ENCODE results near the gene AFM. TPM values are rescaled to one million over a fixed set of nuclear protein-coding genes. Genes with fewer than 3 reads are reported as not detected.

AFM gene
- total RNA-seq, 2 experiments from 2014 or later: not detected

DNA sequence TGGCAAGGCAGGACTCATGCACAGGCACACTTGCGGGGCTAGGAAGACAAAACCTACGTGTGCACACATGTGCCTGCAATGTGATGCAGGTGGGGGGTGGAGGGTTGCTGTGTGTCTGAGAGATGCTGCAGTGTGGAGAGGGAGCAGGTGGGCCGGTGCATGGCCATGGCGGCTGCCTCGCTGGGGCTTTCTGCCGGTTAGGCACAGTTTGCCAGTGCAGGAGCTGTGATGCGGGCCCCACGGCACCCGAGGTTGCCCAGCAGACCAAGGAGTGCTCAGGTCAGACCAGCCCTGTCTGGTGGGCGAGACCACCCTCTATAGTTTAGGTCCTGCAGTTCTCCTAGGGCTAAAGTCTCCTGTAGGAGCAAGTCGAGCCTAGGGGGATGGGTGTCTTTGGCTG is 4.4 kb upstream of the AFM start:
- intact Hi-C loops (cut with DNase I, micrococcal nuclease): no loop called here
- peaks cover 7% of the 10 kb centered on the region for H3K27me3 Mint-ChIP-seq
- H3K4me1 Mint-ChIP-seq: no peaks in the 10 kb centered on the region

DNA sequence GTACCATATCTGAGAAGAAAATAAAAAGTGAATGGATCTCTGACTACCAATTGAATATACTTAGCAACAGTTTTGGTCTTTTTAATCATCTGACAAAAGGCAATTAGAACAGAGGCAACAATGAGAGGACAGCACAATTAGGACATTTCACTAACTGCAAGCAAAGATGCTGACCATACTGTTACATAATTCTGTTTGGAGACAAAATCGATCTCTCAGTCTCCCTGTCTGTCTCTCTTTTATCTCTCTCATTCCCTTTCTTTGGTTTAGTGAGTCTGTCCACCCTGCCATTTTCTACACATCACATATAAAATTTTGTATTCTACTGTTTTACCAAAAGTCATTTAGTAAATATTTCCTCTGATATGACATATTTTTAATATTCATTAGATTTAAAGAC is 2.2 kb upstream of the AFM start:
- DNase-seq: no peak
- H3K9me3 Mint-ChIP-seq (ENCODE audit: low read depth): peaks cover 7% of the 10 kb centered on the region
- ATAC-seq: no peak
- no peak overlapping the region for H3K4me3 Mint-ChIP-seq
- POLR2A ChIA-PET: no interaction called here
- no peaks in the 10 kb centered on the region for H3K4me1 Mint-ChIP-seq
- peaks cover 4% of the 10 kb centered on the region for H3K27me3 Mint-ChIP-seq
- H3K36me3 Mint-ChIP-seq (ENCODE audit: low read depth): no peaks in the 10 kb centered on the region
- intact Hi-C loops (cut with DNase I, micrococcal nuclease): no loop called here
- H3K27ac Mint-ChIP-seq: no peak overlapping the region
- CTCF ChIA-PET: interaction anchor here (0.7 kb wide), 1 partner anchor 12 kb away, joined by 4 read pairs; no protein-coding TSS in a partner anchor

More for the DNA sequence above, 4.4 kb upstream of the AFM start:
- H3K4me3 Mint-ChIP-seq: no peak overlapping the region
- ChIA-PET CTCF (no interaction called here), POLR2A (no interaction called here)
- no peak overlapping the region for H3K27ac Mint-ChIP-seq
- peaks cover 7% of the 10 kb centered on the region for H3K9me3 Mint-ChIP-seq (ENCODE audit: low read depth)
- DNase-seq (no peak), ATAC-seq (no peak)
- no peaks in the 10 kb centered on the region for H3K36me3 Mint-ChIP-seq (ENCODE audit: low read depth)

DNA sequence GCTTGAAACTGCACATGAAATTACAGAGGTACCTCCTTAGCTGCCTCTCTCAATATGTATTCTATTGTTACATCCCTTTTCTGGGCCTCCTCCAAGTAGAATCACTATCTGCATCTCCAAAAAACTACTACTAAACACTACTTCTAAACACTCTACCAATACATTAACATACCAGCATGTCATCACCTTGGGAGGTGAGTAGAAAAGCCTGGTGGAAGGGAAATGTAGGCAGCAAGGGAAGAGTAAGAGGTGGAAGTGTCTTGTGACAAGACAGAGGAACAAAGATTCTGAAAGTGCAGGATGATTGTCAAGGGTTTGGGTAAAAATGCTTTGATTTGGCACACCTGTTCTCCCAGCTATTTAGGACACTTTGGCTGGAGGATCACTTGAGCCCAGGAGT is 3.5 kb downstream of the AFM start:
- ChIA-PET POLR2A (no interaction called here), CTCF (no interaction called here)
- no peaks in the 10 kb centered on the region for H3K9me3 Mint-ChIP-seq (ENCODE audit: low read depth)
- intact Hi-C loops (cut with DNase I, micrococcal nuclease): no loop called here
- H3K27me3 Mint-ChIP-seq: peaks cover 8% of the 10 kb centered on the region
- DNase-seq (no peak), ATAC-seq (no peak)
- H3K4me3 Mint-ChIP-seq: no peak overlapping the region
- H3K27ac Mint-ChIP-seq: no peak overlapping the region
- H3K4me1 Mint-ChIP-seq: no peaks in the 10 kb centered on the region
- no peaks in the 10 kb centered on the region for H3K36me3 Mint-ChIP-seq (ENCODE audit: low read depth)

DNA sequence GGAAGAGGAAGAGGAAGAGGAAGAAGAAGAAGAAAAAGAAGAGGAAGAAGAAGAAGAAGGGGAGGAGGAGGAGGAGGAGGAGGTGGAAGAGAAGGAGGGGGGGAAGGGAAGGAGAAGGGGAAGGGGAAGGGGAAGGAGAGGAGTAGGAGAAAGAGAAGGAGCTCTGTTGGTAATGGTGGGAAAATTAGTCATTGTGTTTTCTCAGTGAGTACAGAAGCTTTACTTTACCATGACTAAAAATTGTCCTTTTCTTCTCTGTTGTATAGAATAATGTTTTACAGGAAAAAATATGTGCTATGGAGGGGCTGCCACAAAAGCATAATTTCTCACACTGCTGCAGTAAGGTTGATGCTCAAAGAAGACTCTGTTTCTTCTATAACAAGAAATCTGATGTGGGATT is 4.1 kb downstream of the AFM start:
- no peak overlapping the region for H3K4me3 Mint-ChIP-seq
- H3K36me3 Mint-ChIP-seq (ENCODE audit: low read depth): no peaks in the 10 kb centered on the region
- H3K4me1 Mint-ChIP-seq: no peaks in the 10 kb centered on the region
- no peak overlapping the region for H3K27ac Mint-ChIP-seq
- ATAC-seq: no peak
- CTCF ChIA-PET: no interaction called here
- H3K9me3 Mint-ChIP-seq (ENCODE audit: low read depth): no peaks in the 10 kb centered on the region
- no peak for DNase-seq
- peaks cover 8% of the 10 kb centered on the region for H3K27me3 Mint-ChIP-seq
- intact Hi-C loops (cut with DNase I, micrococcal nuclease): no loop called here
- POLR2A ChIA-PET: no interaction called here

DNA sequence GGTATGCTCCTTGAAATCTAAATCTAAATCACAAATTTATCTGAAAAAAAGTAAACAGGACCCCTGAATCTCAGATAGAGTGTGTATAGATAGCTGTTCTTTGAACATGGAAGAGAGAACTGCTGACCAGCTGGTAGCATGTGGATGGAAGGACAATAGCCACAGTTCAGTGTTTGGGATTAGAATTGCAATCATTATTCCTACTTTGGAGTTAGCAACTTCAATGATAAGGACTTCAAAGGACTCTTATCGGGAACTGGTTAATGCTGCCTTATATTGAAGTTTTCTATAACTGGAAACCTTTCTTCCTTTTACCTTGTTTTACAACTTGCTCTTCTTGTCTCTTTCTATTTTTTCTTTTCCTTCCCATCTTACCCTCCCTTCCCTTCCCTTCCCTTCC is 5.0 kb downstream of the AFM start:
- H3K4me3 Mint-ChIP-seq: no peak overlapping the region
- no peaks in the 10 kb centered on the region for H3K36me3 Mint-ChIP-seq (ENCODE audit: low read depth)
- no peak overlapping the region for H3K27ac Mint-ChIP-seq
- H3K9me3 Mint-ChIP-seq (ENCODE audit: low read depth): no peaks in the 10 kb centered on the region
- intact Hi-C loops (cut with DNase I, micrococcal nuclease): no loop called here
- no peaks in the 10 kb centered on the region for H3K4me1 Mint-ChIP-seq
- H3K27me3 Mint-ChIP-seq: peaks cover 7% of the 10 kb centered on the region
- ChIA-PET POLR2A (no interaction called here), CTCF (interaction anchor here (0.6 kb wide), 1 partner anchor 8 kb away, joined by 3 read pairs; no protein-coding TSS in a partner anchor)
- DNase-seq (no peak), ATAC-seq (no peak)

DNA sequence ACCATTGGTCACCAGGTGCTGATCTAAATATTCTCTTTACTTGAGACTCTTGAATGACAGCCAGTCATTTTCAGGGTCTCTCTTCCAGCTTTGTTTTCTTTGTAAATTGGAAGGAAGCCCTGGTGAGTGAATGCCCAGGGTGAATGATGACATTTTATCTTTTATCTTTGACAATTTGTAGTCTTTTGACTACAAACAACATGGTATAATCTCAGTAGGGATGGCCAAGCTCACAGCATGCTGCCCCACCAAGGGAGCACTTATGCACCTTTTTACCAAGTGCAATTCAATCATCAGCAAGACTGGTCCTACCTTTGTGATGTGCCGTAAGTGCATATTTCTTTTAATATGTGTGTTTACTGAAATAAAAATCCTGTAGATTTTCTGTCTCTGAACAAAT is 5.7 kb downstream of the AFM start:
- CTCF ChIA-PET: interaction anchor here (0.6 kb wide), 1 partner anchor 9 kb away, joined by 3 read pairs; no protein-coding TSS in a partner anchor
- H3K4me3 Mint-ChIP-seq: no peak overlapping the region
- H3K4me1 Mint-ChIP-seq: no peaks in the 10 kb centered on the region
- ATAC-seq: no peak
- peaks cover 7% of the 10 kb centered on the region for H3K27me3 Mint-ChIP-seq
- H3K36me3 Mint-ChIP-seq (ENCODE audit: low read depth): no peaks in the 10 kb centered on the region
- no peak for DNase-seq
- H3K27ac Mint-ChIP-seq: no peak overlapping the region
- intact Hi-C loops (cut with DNase I, micrococcal nuclease): no loop called here
- H3K9me3 Mint-ChIP-seq (ENCODE audit: low read depth): no peaks in the 10 kb centered on the region
- POLR2A ChIA-PET: no interaction called here

DNA sequence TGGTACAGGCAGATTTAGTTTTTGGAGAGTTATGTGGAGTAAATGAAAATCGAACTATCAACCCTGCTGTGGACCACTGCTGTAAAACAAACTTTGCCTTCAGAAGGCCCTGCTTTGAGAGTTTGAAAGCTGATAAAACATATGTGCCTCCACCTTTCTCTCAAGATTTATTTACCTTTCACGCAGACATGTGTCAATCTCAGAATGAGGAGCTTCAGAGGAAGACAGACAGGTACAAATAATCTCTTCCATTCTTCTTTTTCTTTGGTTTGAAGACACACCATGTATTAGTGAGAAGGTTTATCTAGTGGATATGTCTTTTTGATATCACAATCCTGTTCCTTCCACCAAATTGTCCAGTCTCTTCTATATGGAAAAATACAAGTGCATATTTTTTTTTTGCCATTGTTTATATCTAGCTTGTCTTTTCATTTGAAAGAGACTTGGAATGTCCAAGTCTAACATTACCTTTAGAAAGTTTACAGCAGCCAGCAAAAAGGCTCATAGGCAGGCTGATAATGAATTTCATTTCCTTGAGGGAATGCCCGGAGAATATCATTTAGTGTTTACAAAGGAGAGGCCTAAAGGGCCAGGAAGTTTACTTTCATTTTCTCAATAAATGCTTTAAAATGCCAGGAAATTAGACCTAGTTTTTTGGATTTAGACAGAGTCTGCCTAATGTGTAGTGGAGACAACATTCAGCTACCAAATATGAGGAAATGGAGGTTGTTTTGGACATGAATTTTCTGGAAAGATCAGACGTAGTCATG is 18.6 kb downstream of the AFM start:
- H3K4me1 Mint-ChIP-seq: no peaks in the 10 kb centered on the region
- ATAC-seq: no peak
- CTCF ChIA-PET: no interaction called here

DNA sequence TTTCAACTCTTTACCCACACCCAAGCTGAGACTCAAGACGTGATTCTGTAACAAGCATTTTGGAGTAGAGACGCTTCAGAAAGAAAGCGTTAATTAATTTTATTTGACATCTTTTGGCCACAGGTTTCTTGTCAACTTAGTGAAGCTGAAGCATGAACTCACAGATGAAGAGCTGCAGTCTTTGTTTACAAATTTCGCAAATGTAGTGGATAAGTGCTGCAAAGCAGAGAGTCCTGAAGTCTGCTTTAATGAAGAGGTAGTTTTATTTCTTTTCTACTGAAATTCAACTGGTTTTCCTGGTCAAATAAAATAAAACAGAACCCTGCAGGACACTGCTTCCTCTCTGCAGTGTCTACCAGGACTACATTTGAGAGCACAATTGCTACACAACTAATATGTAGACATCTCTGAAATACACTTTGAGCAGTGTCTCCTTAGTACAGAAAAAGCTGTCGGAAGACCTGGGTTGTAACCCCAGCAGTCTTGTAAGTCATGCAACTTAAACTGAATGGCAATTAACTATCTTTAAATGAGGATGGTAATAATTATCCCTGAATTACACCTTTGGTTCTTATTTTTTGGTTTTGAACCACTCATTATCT is 20.2 kb downstream of the AFM start:
- Mint-ChIP-seq H3K27me3 (no peaks in the 10 kb centered on the region), H3K4me1 (no peaks in the 10 kb centered on the region), H3K9me3 (ENCODE audit: low read depth) (no peaks in the 10 kb centered on the region), H3K4me3 (no peak overlapping the region), H3K27ac (no peak overlapping the region), H3K36me3 (ENCODE audit: low read depth) (no peaks in the 10 kb centered on the region)
- ChIA-PET POLR2A (no interaction called here), CTCF (no interaction called here)
- intact Hi-C loops (cut with DNase I, micrococcal nuclease): no loop called here
- DNase-seq: no peak
- ATAC-seq: no peak

More for the DNA sequence above, 18.6 kb downstream of the AFM start:
- no peak for DNase-seq
- Mint-ChIP-seq H3K36me3 (ENCODE audit: low read depth) (no peaks in the 10 kb centered on the region), H3K4me3 (no peak overlapping the region), H3K9me3 (ENCODE audit: low read depth) (no peaks in the 10 kb centered on the region), H3K27ac (no peak overlapping the region), H3K27me3 (no peaks in the 10 kb centered on the region)
- intact Hi-C loops (cut with DNase I, micrococcal nuclease): no loop called here
- POLR2A ChIA-PET: no interaction called here

DNA sequence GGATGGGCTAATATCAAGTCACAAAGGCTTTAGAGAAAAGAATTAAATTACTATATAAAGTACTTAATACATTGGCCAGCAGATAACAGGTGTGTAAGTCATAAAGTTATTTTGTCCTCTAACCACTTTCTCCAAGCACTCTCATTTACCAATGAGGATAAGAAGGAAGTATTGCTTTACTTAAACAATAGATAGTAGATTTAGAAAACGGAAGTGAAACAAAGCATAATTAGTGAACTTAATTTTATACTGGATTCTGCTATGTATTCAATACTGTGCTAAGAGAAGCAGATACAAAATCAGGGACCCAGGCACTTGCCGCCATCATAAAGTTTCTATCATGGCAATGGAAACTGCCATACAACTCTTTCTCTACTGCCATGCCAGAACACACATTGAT is 24.0 kb downstream of the AFM start:
- ChIA-PET CTCF (no interaction called here), POLR2A (no interaction called here)
- intact Hi-C loops (cut with DNase I, micrococcal nuclease): no loop called here
- Mint-ChIP-seq H3K4me3 (no peak overlapping the region), H3K9me3 (ENCODE audit: low read depth) (no peaks in the 10 kb centered on the region), H3K36me3 (ENCODE audit: low read depth) (no peaks in the 10 kb centered on the region), H3K27me3 (no peaks in the 10 kb centered on the region), H3K4me1 (no peaks in the 10 kb centered on the region), H3K27ac (no peak overlapping the region)
- ATAC-seq: no peak
- no peak for DNase-seq

DNA sequence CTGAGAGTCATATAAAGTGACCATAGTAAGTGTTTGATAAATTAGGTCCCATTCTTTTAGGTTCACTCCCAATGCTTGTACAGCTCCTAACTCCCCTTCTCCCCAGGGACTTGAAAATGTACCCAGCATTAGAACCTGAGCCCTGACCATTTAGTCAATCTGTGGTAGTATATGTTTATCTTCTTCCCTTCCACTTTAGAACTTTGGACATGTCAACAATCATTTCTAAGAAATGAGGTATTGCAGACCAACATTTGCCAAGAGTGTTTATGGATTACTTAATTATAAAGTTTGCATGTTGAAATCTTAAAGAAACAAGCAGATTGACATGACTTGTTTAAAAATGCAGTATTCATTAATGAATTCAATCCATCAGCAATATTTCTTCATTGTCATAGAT is 26.0 kb downstream of the AFM start:
- ChIA-PET POLR2A (no interaction called here), CTCF (interaction anchor here (1.2 kb wide), 1 partner anchor 10 kb away, joined by 4 read pairs; no protein-coding TSS in a partner anchor)
- intact Hi-C loops (cut with DNase I, micrococcal nuclease): no loop called here
- no peak overlapping the region for H3K4me3 Mint-ChIP-seq
- no peaks in the 10 kb centered on the region for H3K9me3 Mint-ChIP-seq (ENCODE audit: low read depth)
- H3K4me1 Mint-ChIP-seq: no peaks in the 10 kb centered on the region
- H3K27ac Mint-ChIP-seq: no peak overlapping the region
- H3K36me3 Mint-ChIP-seq (ENCODE audit: low read depth): no peaks in the 10 kb centered on the region
- DNase-seq (no peak), ATAC-seq (no peak)
- no peaks in the 10 kb centered on the region for H3K27me3 Mint-ChIP-seq

DNA sequence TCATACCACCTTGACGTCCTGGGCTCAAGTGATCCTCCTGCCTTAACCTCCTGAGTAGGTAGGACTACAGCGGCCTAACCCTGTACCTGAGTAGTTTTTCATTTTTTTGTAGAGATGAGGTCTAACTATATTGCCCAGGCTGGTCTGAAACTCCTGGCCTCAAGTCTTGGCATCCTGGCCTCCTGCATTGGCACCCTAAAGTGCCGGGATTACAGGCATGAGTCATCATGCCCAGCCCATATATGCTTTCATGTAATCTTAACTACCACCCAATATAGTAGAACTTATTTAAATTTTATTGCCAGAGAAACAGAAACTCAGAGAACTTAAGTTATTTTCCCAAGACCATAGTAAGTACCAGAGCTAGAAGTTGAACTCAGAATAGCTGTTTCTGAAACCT is 27.1 kb downstream of the AFM start:
- no peaks in the 10 kb centered on the region for H3K27me3 Mint-ChIP-seq
- no peak overlapping the region for H3K4me3 Mint-ChIP-seq
- DNase-seq: no peak
- no peaks in the 10 kb centered on the region for H3K4me1 Mint-ChIP-seq
- no peaks in the 10 kb centered on the region for H3K36me3 Mint-ChIP-seq (ENCODE audit: low read depth)
- ATAC-seq: no peak
- CTCF ChIA-PET: interaction anchor here (0.5 kb wide), 1 partner anchor 146 kb away, joined by 4 read pairs; no protein-coding TSS in a partner anchor
- POLR2A ChIA-PET: no interaction called here
- H3K9me3 Mint-ChIP-seq (ENCODE audit: low read depth): no peaks in the 10 kb centered on the region
- intact Hi-C loops (cut with DNase I, micrococcal nuclease): no loop called here
- no peak overlapping the region for H3K27ac Mint-ChIP-seq

DNA sequence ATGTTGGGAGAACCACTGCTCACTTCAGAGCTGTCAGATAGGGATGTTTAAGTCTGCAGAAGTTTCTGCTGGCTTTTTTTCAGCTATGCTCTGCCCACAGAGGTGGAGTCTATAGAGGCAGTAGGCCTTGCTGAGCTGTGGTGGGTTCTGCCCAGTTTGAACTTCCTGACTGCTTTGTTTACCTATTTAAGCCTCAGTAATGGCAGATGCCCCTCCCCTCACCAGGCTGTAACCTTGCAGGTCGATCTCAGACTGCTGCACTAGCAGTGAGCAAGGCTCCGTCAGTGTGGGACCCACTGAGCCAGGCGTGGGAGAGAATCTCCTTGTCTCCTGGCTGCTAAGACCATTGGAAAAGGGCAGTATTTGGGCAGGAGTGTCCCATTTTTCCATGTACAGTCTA is 36.8 kb downstream of the AFM start:
- no peak overlapping the region for H3K27ac Mint-ChIP-seq
- H3K9me3 Mint-ChIP-seq (ENCODE audit: low read depth): no peaks in the 10 kb centered on the region
- DNase-seq (no peak), ATAC-seq (no peak)
- intact Hi-C loops (cut with DNase I, micrococcal nuclease): no loop called here
- no peaks in the 10 kb centered on the region for H3K4me1 Mint-ChIP-seq
- POLR2A ChIA-PET: no interaction called here
- H3K36me3 Mint-ChIP-seq (ENCODE audit: low read depth): no peaks in the 10 kb centered on the region
- H3K4me3 Mint-ChIP-seq: no peak overlapping the region
- CTCF ChIA-PET: no interaction called here
- peaks cover 9% of the 10 kb centered on the region for H3K27me3 Mint-ChIP-seq
